Right hindlimb (tissue), 1 donor: ENCODE measurements around the gene HRH2.

Source experiments
- DNase-seq: peaks from one replicate; pipeline ENCODE4 v3.0.0-alpha.2; 2018

HRH2 gene

DNA sequence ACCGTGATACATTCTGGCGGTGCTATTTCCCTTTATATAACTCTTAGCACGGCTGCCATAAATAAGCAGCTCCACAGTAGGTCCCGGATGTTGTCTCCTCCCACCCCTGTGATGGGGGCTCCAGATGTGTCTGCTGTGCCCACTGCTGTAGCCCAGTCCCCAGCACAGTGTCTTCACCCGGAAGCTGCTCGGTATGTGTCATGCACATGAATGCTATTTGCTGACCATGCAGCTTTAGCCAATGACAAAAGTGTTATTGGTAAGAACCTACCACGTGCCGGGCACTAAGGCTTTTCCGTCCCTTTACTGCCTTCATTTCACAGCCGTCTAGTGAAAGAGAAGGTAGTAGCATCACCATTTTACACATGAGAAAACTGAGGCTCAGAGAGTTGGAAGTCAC, 20.2 kb downstream of the HRH2 start:
- DNase-seq: no peak

- DNase-seq: peak; percentile 7
These were observed 21.5 kb downstream of the HRH2 start for GRCh38 chr5:175679411-175679810.

- DNase-seq: peak; percentile 9
These were observed 22.1 kb downstream of the HRH2 start for GRCh38 chr5:175680020-175680419.

DNA sequence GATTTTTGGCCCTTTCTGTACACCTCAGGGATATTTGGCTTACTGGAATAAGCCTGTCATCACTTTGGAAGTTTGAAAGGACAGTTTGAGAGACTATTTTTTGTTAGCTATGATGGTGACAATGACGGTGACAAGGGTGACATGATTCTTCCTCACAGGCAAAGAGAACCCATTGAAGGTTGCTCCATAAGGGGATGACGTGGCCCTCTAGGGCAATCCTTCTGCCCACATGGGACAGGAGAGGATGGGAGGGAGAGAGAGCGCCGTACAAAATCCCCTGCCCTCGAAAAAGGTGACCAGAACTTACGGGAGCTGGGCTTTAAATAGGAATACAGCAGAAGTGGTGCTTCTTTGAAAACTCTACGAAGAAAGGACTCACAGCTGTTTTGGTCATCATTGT, 22.6 kb downstream of the HRH2 start:
- DNase-seq: peak; percentile 2

DNA sequence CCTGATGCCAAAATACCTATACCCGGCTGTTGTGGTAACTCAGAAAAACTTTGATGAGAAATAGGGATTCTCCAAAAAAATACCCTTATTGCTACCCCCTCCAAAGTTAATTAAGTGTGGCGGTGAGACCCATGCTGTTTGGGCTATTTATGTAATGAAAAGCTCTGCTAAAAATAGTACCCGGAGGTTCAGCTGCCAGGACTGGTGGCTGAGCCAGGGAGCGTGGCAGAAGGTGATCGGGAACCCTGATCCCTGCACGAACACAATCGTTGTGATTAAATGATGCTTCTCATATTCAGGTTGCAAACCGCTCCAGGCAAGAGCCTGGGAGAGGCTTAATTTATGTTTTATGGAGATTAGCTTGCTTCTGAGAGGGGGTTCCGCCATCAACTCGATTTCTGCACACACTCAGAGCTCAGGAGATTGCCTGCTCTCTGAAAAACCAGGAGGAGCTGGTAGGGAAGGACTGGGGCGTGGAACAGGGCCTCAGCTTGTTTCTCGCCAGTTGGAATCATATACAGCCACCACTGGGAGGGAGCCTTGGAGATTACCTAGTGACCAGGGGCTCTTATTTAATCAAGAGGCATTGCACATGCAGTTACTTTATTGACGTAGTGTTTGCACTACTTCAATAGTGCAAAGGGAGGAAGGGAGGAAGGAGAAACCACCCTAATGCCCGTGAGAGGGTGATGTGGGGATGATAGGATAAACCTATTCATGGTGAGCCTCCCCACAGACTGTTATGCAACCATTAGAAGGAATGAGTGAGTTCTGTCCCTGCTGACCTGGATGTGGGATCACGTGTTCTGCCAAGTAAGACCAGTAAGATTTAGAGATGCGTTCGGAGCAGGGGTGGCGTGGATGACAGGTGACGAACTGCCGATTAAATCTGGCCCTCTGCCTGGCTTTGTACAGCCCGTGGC, 23.4 kb downstream of the HRH2 start:
- peak; percentile 17 for DNase-seq

DNA sequence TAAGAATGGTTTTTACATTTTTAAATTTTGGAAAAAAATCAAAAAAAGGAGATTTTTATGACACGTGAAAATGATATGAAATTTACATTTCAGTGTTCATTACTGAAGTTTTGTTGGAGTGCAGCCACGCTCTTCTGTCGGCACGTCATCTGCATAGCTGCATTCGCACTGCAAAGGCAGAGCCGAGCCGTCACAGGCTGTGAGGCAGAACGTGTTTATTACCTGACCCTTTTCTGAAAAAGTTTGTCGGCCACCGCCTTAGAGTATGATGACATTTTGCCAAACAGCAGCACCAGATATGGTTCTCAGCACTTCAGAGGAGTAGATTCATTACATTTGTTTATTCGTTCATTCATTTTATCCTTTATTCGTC, 24.1 kb downstream of the HRH2 start:
- peak; percentile 30 for DNase-seq

- no peak for DNase-seq
These were observed 24.8 kb downstream of the HRH2 start for GRCh38 chr5:175682664-175683063.

DNA sequence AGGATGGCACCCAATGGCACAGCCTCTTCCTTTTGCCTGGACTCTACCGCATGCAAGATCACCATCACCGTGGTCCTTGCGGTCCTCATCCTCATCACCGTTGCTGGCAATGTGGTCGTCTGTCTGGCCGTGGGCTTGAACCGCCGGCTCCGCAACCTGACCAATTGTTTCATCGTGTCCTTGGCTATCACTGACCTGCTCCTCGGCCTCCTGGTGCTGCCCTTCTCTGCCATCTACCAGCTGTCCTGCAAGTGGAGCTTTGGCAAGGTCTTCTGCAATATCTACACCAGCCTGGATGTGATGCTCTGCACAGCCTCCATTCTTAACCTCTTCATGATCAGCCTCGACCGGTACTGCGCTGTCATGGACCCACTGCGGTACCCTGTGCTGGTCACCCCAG, 25.4 kb downstream of the HRH2 start:
- DNase-seq: peak; percentile 4

- peak; percentile 7 for DNase-seq
These were observed 26.1 kb downstream of the HRH2 start for GRCh38 chr5:175683921-175684320.

GRCh38 chr5:175684931-175685330, 27.1 kb downstream of the HRH2 start:
- no peak for DNase-seq

DNA sequence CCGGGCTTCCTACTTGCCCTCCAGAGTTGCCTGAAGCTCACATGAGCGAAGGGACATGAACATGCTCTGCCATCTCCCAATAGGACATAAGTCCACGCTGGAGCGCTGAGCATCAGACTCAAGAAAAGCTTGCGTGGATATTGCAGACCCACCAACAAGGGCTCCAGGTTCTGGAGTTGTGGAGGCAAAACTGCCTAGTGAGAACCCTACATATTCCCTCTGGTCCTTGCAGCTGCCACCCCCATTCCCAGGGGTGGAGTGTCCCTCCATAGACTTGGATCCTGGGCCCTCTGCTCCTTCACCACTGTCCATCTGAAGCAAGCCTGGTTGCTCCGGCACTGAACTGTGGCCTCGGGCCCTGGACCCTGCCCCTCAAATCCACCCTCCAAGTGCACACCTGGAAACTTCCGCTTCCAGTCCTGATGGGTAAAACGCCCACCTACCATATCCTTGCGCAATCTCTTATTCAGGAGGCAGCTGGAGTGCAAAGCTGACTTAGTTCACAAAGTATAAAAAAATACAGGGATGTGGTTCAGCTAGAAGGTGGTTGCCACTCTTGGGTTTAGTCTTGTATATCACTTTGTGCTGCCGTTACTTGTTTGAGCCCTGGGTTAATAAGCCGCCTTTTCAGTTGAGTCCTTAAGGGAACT, 28.0 kb downstream of the HRH2 start:
- DNase-seq: peak; percentile 2

GRCh38 chr5:175686396-175686795, 28.5 kb downstream of the HRH2 start:
- no peak for DNase-seq

GRCh38 chr5:175686826-175687225, 29.0 kb downstream of the HRH2 start:
- peak; percentile 12 for DNase-seq

DNA sequence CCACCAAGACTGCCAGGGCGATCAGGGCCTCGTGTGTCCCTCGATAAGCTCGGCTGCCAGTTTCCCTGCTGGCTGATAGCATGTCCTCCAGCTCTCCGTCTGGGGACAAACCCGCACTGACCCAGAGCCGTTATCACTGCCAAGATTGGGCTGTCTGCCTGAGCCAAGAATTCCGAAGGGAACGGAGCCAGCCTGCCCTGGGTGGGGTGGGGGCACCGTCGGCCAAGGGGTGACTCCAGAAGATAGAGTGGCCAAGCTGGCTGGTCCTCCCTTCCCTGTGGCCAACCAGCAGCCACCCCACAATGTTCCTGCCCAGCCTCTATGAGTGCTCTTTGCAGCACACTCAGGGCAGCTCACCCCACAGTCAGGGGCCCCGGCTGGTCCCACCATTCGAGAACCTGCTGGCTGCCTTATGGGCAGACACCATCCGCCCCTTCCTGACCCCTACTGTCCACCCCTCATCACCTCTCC, 29.4 kb downstream of the HRH2 start:
- DNase-seq: peak; percentile 16

GRCh38 chr5:175688352-175689146, 30.7 kb downstream of the HRH2 start:
- DNase-seq: peak; percentile 8

- peak; percentile 6 for DNase-seq
These were observed 31.5 kb downstream of the HRH2 start for GRCh38 chr5:175689147-175689991.

- peak; percentile 6 for DNase-seq
These were observed 32.2 kb downstream of the HRH2 start for GRCh38 chr5:175690025-175690424.

GRCh38 chr5:175690586-175690985, 32.7 kb downstream of the HRH2 start:
- DNase-seq: no peak

DNA sequence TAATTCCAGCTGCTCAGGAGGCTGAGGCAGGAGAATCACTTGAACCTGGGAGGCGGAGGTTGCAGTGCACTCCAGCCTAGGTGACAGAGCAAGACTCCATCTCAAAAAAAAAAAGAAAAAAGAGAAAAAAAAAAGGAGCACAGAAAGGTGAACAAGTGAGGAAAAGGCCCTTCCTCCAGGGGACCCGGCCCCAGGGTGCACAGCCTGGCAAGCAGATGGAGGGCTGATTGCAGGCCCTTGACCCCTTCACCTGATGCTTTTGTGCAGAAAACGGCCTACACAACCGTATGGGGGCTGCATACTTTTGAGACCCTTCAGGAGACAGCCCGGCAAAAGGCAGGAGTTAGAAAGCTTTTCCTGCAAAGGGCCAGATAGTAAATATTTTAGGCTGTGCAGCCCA, 33.9 kb downstream of the HRH2 start:
- peak; percentile 10 for DNase-seq

DNA sequence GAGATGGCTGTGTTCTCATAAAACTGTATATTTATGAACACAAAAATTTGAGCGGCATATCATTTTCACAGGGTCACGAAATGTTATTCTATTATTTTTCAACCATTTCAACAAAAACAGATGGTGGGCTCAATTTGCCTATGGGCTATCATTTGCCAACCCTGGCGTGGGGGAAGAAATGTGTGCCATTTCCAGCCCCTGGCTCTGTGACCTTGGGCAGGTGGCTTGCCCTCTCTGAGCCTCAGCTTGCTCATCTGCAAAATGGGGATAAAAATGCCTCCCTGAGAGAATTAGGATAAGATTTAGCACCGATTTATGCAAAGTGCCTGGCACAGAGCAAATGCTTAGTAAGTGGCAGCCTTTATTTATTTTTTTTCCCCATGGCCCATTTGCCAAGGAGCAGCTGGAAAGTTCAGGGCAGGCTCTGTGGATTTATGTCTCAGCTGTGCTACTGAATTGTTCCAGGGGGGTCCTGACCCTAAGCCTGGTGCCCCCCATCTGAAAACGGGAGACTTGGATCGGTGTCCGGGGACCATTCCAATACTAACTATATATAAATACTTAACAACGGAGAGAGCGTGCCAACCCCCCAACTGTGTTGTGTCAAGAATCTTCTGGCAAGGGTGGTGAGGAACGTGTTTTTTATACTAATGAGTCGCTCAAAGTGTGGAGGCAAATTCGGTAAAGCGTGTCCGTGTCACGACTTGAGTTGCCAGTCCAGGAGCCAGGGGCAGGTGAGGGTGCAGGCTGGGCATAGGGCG, 34.5 kb downstream of the HRH2 start:
- peak; percentile 14 for DNase-seq

- peak; percentile 13 for DNase-seq
These were observed 35.3 kb downstream of the HRH2 start for GRCh38 chr5:175692996-175693710.
